Measurements from ENCODE around the gene SKIDA1.

SKIDA1 gene

GRCh38 chr10:21512573-21513404, 12.7 kb downstream of the SKIDA1 start:
- no peak overlapping the region for H3K4me3 ChIP-seq (ENCODE audit: control insufficient read depth, low read depth, low read length)
- no peak for DNase-seq (ENCODE audit: low read depth)

GRCh38 chr10:21511946-21512572, 13.4 kb downstream of the SKIDA1 start:
- DNase-seq (ENCODE audit: low read depth), result no peak
- TF ChIP-seq CTCF (IDR thresholded peaks at IDR 0.05; ENCODE audit: control insufficient read depth, insufficient read depth, low read depth, low read length, missing control alignments), result no peak
- no peak overlapping the region for H3K4me3 ChIP-seq (ENCODE audit: control insufficient read depth, low read depth, low read length)

More at GRCh38 chr10:21512573-21513404, 12.7 kb downstream of the SKIDA1 start:
- no peak for TF ChIP-seq CTCF (IDR thresholded peaks at IDR 0.05; ENCODE audit: control insufficient read depth, insufficient read depth, low read depth, low read length, missing control alignments)

GRCh38 chr10:21511095-21511570, 14.3 kb downstream of the SKIDA1 start:
- DNase-seq (ENCODE audit: low read depth), result no peak
- no peak overlapping the region for H3K4me3 ChIP-seq (ENCODE audit: control insufficient read depth, low read depth, low read length)
- TF ChIP-seq CTCF (IDR thresholded peaks at IDR 0.05; ENCODE audit: control insufficient read depth, insufficient read depth, low read depth, low read length, missing control alignments), result no peak

- peak overlapping the region; percentile 41 for H3K4me3 ChIP-seq (ENCODE audit: control insufficient read depth, low read depth, low read length)
Measured at GRCh38 chr10:21510241-21511094, 15.0 kb downstream of the SKIDA1 start.

GRCh38 chr10:21509341-21510240, 15.9 kb downstream of the SKIDA1 start:
- TF ChIP-seq CTCF (IDR thresholded peaks at IDR 0.05; ENCODE audit: control insufficient read depth, insufficient read depth, low read depth, low read length, missing control alignments), result no peak
- peak overlapping the region; percentile 41 for H3K4me3 ChIP-seq (ENCODE audit: control insufficient read depth, low read depth, low read length)
- no peak for DNase-seq (ENCODE audit: low read depth)

More at GRCh38 chr10:21510241-21511094, 15.0 kb downstream of the SKIDA1 start:
- TF ChIP-seq CTCF (IDR thresholded peaks at IDR 0.05; ENCODE audit: control insufficient read depth, insufficient read depth, low read depth, low read length, missing control alignments), result no peak
- DNase-seq (ENCODE audit: low read depth), result no peak
